Choroid plexus epithelial cell (primary cell): ENCODE results near the gene ZNF862.
"Not testable (repeated sequence)": the region's sequence is repeated elsewhere in the genome, so short reads cannot be mapped to it uniquely, and the experiment has no call there.

Experiments
- DNase-seq: peaks from one replicate; pipeline ENCODE4 v3.0.0-alpha.2; 2010; ENCODE audit warnings: low read depth
- H3K4me3 ChIP-seq: 2 replicates; pipeline ENCODE4 v1.5.1; 2011; ENCODE audit warnings: low read depth, mild to moderate bottlenecking, control low read depth, low read length, moderate library complexity
- CTCF ChIP-seq: conservative IDR thresholded peaks from 2 replicates; pipeline ENCODE4 v1.5.1; 2011; ENCODE audit warnings: low read depth, mild to moderate bottlenecking, control low read depth, inconsistent platforms, low read length, moderate library complexity

Gene ZNF862

GRCh38 chr7:149884541-149884940 is 46.4 kb downstream of the ZNF862 start:
- no peak for DNase-seq
- no peak overlapping the region for H3K4me3 ChIP-seq
- no peak for TF ChIP-seq CTCF

GRCh38 chr7:149885191-149886017 is 47.2 kb downstream of the ZNF862 start:
- DNase-seq = peak; percentile 71
- no peak for TF ChIP-seq CTCF
- no peak overlapping the region for H3K4me3 ChIP-seq

GRCh38 chr7:149886018-149886415 is 47.8 kb downstream of the ZNF862 start:
- H3K4me3 ChIP-seq = no peak overlapping the region
- TF ChIP-seq CTCF = no peak

GRCh38 chr7:149887311-149887710 is 49.1 kb downstream of the ZNF862 start:
- H3K4me3 ChIP-seq = no peak overlapping the region
- TF ChIP-seq CTCF = no peak
- no peak for DNase-seq

More at GRCh38 chr7:149886018-149886415, 47.8 kb downstream of the ZNF862 start:
- DNase-seq = no peak

GRCh38 chr7:149890715-149891114 is 52.5 kb downstream of the ZNF862 start:
- DNase-seq, H3K4me3 ChIP-seq: not testable (repeated sequence)

GRCh38 chr7:149894957-149895356 is 56.8 kb downstream of the ZNF862 start:
- not testable (repeated sequence) for H3K4me3 ChIP-seq, DNase-seq

- DNase-seq, H3K4me3 ChIP-seq: not testable (repeated sequence)
These were observed 69.7 kb downstream of the ZNF862 start for GRCh38 chr7:149907776-149908376.

- not testable (repeated sequence) for H3K4me3 ChIP-seq, DNase-seq
These were observed 72.0 kb downstream of the ZNF862 start for GRCh38 chr7:149910219-149910618.

- DNase-seq = peak; percentile 60
- H3K4me3 ChIP-seq = not testable (repeated sequence)
These were observed 74.0 kb downstream of the ZNF862 start for GRCh38 chr7:149912126-149912525.
